ENCODE results near the gene RFTN1. TPM values are rescaled to one million over a fixed set of nuclear protein-coding genes. Genes with fewer than 3 reads are reported as not detected.

RFTN1 gene
- total and polyA plus RNA-seq, 9 of the 15 experiments (the other 6 are each of a cell fraction or from before 2014, with no cell fraction given), result 0.08 to 0.51 (median 0.11) TPM; not detected in 6

DNA sequence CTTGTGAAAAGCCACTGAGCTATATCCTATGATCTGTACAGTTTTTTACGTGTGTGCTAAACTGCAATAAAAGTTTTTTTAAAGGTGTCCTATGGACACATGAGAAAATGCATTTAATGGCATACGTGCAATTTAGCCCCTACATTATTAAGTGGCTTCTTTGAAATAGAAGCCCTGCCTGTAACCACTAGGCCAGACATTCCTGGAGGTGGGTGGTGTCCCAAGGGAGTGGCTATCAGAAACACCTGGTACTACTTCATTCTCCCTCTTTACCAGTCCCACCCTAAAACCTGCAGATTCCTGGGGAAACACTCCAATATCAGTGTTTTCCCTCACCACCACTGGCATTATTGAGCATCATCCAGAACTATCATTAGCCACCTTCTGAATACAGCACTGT lies 148.5 kb downstream of the RFTN1 start:
- H4K20me1 ChIP-seq (replicated peaks; ENCODE audit: control insufficient read depth, insufficient read depth, low read length), result no peaks in the 10 kb centered on the region
- no peak overlapping the region for H2AFZ ChIP-seq (ENCODE audit: low read depth, low read length)
- no peaks in the 10 kb centered on the region for H3K9me1 ChIP-seq (ENCODE audit: control insufficient read depth, insufficient read depth, low read length)
- ATAC-seq, result no peak
- in situ Hi-C loops (cut with MboI), result no loop called here
- H3K27me3 ChIP-seq (ENCODE audit: control insufficient read depth in 2 of 2, insufficient read depth in 2 of 2, low read length in 2 of 2), result no peaks in the 10 kb centered on the region
- H3K9me3 ChIP-seq (replicated peaks; ENCODE audit: control insufficient read depth, insufficient read depth, low read depth, low read length), result no peaks in the 10 kb centered on the region
- H3K9ac ChIP-seq (ENCODE audit: insufficient read depth in 1 of 2, low read depth in 2 of 2, low read length in 2 of 2), result no peak overlapping the region
- H3K27ac ChIP-seq (ENCODE audit: extremely low read depth, low read depth, low read length), result no peak overlapping the region
- no peak overlapping the region for H3K4me3 ChIP-seq
- FAIRE-seq, result no peak
- ChIA-PET POLR2A (no interaction called here), CTCF (ENCODE audit: low intra/inter-chr PET ratio) (no interaction called here)
- H3K4me1 ChIP-seq (replicated peaks in 1 of 2; ENCODE audit: control insufficient read depth in 2 of 2, insufficient read depth in 2 of 2, low read length in 2 of 2), result no peaks in the 10 kb centered on the region
- intact Hi-C loops (cut with micrococcal nuclease), result no loop called here
- TF ChIP-seq, protein P1, sequence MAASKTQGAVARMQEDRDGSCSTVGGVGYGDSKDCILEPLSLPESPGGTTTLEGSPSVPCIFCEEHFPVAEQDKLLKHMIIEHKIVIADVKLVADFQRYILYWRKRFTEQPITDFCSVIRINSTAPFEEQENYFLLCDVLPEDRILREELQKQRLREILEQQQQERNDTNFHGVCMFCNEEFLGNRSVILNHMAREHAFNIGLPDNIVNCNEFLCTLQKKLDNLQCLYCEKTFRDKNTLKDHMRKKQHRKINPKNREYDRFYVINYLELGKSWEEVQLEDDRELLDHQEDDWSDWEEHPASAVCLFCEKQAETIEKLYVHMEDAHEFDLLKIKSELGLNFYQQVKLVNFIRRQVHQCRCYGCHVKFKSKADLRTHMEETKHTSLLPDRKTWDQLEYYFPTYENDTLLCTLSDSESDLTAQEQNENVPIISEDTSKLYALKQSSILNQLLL (CRISPR knock-in tag; IDR thresholded peaks at IDR 0.05; ENCODE audit: borderline replicate concordance), result no peak
- TF ChIP-seq STAT5A (IDR thresholded peaks at IDR 0.05; ENCODE audit: borderline replicate concordance, low read length) (no peak), HDAC1 (IDR thresholded peaks at IDR 0.05) (no peak), SNIP1 (IDR thresholded peaks at IDR 0.05; ENCODE audit: low read depth) (no peak), PHB (CRISPR knock-in tag; IDR thresholded peaks at IDR 0.05) (no peak), ESRRA (IDR thresholded peaks at IDR 0.05; ENCODE audit: borderline replicate concordance, low read depth) (no peak), ERF (CRISPR knock-in tag; IDR thresholded peaks at IDR 0.05) (no peak)
- TF ChIP-seq, protein P2, sequence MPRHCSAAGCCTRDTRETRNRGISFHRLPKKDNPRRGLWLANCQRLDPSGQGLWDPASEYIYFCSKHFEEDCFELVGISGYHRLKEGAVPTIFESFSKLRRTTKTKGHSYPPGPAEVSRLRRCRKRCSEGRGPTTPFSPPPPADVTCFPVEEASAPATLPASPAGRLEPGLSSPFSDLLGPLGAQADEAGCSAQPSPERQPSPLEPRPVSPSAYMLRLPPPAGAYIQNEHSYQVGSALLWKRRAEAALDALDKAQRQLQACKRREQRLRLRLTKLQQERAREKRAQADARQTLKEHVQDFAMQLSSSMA (CRISPR knock-in tag; IDR thresholded peaks at IDR 0.05), result no peak
- TF ChIP-seq, protein P3, sequence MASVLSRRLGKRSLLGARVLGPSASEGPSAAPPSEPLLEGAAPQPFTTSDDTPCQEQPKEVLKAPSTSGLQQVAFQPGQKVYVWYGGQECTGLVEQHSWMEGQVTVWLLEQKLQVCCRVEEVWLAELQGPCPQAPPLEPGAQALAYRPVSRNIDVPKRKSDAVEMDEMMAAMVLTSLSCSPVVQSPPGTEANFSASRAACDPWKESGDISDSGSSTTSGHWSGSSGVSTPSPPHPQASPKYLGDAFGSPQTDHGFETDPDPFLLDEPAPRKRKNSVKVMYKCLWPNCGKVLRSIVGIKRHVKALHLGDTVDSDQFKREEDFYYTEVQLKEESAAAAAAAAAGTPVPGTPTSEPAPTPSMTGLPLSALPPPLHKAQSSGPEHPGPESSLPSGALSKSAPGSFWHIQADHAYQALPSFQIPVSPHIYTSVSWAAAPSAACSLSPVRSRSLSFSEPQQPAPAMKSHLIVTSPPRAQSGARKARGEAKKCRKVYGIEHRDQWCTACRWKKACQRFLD (CRISPR knock-in tag; IDR thresholded peaks at IDR 0.05), result no peak
- TF ChIP-seq, protein P4, sequence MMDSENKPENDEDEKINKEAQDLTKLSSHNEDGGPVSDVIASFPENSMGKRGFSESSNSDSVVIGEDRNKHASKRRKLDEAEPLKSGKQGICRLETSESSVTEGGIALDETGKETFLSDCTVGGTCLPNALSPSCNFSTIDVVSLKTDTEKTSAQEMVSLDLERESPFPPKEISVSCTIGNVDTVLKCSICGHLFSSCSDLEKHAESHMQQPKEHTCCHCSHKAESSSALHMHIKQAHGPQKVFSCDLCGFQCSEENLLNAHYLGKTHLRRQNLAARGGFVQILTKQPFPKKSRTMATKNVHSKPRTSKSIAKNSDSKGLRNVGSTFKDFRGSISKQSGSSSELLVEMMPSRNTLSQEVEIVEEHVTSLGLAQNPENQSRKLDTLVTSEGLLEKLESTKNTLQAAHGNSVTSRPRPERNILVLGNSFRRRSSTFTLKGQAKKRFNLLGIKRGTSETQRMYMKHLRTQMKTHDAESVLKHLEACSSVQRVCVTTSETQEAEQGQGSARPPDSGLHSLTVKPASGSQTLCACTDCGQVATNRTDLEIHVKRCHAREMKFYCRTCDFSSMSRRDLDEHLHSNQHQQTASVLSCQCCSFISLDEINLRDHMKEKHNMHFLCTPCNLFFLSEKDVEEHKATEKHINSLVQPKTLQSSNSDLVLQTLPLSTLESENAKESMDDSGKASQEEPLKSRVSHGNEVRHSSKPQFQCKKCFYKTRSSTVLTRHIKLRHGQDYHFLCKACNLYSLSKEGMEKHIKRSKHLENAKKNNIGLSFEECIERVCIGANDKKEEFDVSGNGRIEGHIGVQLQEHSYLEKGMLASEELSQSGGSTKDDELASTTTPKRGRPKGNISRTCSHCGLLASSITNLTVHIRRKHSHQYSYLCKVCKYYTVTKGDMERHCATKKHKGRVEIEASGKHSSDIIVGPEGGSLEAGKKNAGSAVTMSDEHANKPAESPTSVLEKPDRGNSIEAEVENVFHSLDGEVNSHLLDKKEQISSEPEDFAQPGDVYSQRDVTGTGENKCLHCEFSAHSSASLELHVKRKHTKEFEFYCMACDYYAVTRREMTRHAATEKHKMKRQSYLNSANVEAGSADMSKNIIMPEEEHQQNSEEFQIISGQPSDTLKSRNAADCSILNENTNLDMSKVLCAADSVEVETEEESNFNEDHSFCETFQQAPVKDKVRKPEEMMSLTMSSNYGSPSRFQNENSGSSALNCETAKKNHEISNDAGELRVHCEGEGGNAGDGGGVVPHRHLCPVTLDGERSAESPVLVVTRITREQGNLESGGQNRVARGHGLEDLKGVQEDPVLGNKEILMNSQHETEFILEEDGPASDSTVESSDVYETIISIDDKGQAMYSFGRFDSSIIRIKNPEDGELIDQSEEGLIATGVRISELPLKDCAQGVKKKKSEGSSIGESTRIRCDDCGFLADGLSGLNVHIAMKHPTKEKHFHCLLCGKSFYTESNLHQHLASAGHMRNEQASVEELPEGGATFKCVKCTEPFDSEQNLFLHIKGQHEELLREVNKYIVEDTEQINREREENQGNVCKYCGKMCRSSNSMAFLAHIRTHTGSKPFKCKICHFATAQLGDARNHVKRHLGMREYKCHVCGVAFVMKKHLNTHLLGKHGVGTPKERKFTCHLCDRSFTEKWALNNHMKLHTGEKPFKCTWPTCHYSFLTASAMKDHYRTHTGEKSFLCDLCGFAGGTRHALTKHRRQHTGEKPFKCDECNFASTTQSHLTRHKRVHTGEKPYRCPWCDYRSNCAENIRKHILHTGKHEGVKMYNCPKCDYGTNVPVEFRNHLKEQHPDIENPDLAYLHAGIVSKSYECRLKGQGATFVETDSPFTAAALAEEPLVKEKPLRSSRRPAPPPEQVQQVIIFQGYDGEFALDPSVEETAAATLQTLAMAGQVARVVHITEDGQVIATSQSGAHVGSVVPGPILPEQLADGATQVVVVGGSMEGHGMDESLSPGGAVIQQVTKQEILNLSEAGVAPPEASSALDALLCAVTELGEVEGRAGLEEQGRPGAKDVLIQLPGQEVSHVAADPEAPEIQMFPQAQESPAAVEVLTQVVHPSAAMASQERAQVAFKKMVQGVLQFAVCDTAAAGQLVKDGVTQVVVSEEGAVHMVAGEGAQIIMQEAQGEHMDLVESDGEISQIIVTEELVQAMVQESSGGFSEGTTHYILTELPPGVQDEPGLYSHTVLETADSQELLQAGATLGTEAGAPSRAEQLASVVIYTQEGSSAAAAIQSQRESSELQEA (IDR thresholded peaks at IDR 0.05; ENCODE audit: low read depth), result no peak
- no peaks in the 10 kb centered on the region for H3K36me3 ChIP-seq (ENCODE audit: control insufficient read depth, insufficient read depth, low read length)
- no peak overlapping the region for H3K4me2 ChIP-seq (ENCODE audit: insufficient read depth, low read length)
- DNase-seq (ENCODE audit: extremely low read depth in 1 of 4, low spot score in 3 of 4), result no peak
- no TSS peak for BruUV-seq (replicated peaks)
- no peaks in the 10 kb centered on the region for H3K79me2 ChIP-seq (ENCODE audit: control insufficient read depth, insufficient read depth, low read length)
- 61% methylated on average over 2 of the region's 2 CpGs for WGBS (ENCODE audit: insufficient coverage, low coverage, missing lambda C conversion rate)
